GM12878 (cell line): ENCODE measurements around the gene CCNC. TPM values are rescaled to one million over a fixed set of nuclear protein-coding genes. Genes with fewer than 3 reads are reported as not detected.

Source experiments
- ATAC-seq: fragments of 200-7000 bp; cut with Tn5 transposase; 3 replicates; pipeline ENCODE4 v1.9.1; 2020; ENCODE audit warnings: mild to moderate bottlenecking, moderate library complexity
- BruUV-seq: library from RNA; stranded (reverse); fragments of 400-500 nt; replicated peaks from 2 replicates; lab custom pipeline; 2021; lab: Mats Ljungman, UMichigan
- CTCF ChIA-PET: fragments of 300-600 bp; sonication (Branson Sonifier 250); formaldehyde crosslinking; extraction: SDS; loops from one replicate; lab custom pipeline; 2021; ENCODE audit warnings: inconsistent platforms; lab: Yijun Ruan, JAX
- POLR2A ChIA-PET: fragments of 350-600 bp; formaldehyde crosslinking; extraction: SDS; loops from one replicate; lab custom pipeline; 2021; ENCODE audit warnings: inconsistent platforms; lab: Charles Lee
- RAD21 ChIA-PET: fragments of 300-600 bp; sonication (Branson Sonifier 250); formaldehyde crosslinking; loops from one replicate; lab custom pipeline; 2023; ENCODE audit warnings: antibody characterized with exemption; ENCODE audit not compliant: unreplicated experiment; lab: Charles Lee
- SMC1A ChIA-PET: fragments of 300-600 bp; sonication (Branson Sonifier 250); formaldehyde crosslinking; loops from one replicate; lab custom pipeline; 2023; ENCODE audit not compliant: unreplicated experiment, uncharacterized antibody; lab: Charles Lee
- DNase-seq: peaks from one replicate; pipeline ENCODE4 v3.0.0-alpha.2; 2011; ENCODE audit warnings: low read depth, low spot score
- FAIRE-seq: peaks from 3 replicates; lab custom pipeline; 2011; peaks lifted over from hg19 to GRCh38; lab: Jason Lieb, UNC
- H2AFZ ChIP-seq: 2 replicates; pipeline ENCODE4 v1.6.0; 2011; ENCODE audit warnings: low read depth, low read length, control low read depth; ENCODE audit not compliant: control insufficient read depth
- H3K27ac ChIP-seq: 2 replicates; pipeline ENCODE4 v1.5.1; 2011; ENCODE audit warnings: control low read depth; ENCODE audit not compliant: control insufficient read depth, insufficient read depth
- H3K27me3 ChIP-seq, 2 experiments: replicated peaks in 1 of 2; 2 replicates each; pipeline versions ENCODE4 v1.6.0 to v1.6.1; 2011; ENCODE audit warnings: low read length in 1 of 2; ENCODE audit not compliant: control insufficient read depth in 2 of 2, insufficient read depth in 2 of 2
- H3K36me3 ChIP-seq, 2 experiments: 2 replicates each; pipeline ENCODE4 v1.5.1; 2011; ENCODE audit warnings: low read length in 1 of 2; ENCODE audit not compliant: control insufficient read depth in 2 of 2, insufficient read depth in 2 of 2
- H3K4me1 ChIP-seq: 2 replicates; pipeline ENCODE4 v1.6.1; 2011; ENCODE audit warnings: mild to moderate bottlenecking, low read length, moderate library complexity, mixed read lengths; ENCODE audit not compliant: control insufficient read depth, insufficient read depth
- H3K4me2 ChIP-seq: 2 replicates; pipeline ENCODE4 v1.6.0; 2011; ENCODE audit warnings: control low read depth; ENCODE audit not compliant: control insufficient read depth, insufficient read depth
- H3K4me3 ChIP-seq: fragments of 200-600 bp; sonication (generic); 2 replicates; pipeline ENCODE4 v1.5.1; 2016
- H3K79me2 ChIP-seq: 2 replicates; pipeline ENCODE4 v1.6.0; 2011; ENCODE audit warnings: low read length; ENCODE audit not compliant: control insufficient read depth, insufficient read depth
- H3K9ac ChIP-seq: 2 replicates; pipeline ENCODE4 v1.8.0; 2011; ENCODE audit warnings: low read length, control low read depth, mixed read lengths; ENCODE audit not compliant: control insufficient read depth, insufficient read depth
- H3K9me3 ChIP-seq: replicated peaks from 3 replicates; pipeline ENCODE4 v1.5.1; 2011; ENCODE audit warnings: mild to moderate bottlenecking, low read length; ENCODE audit not compliant: control insufficient read depth, insufficient read depth
- H4K20me1 ChIP-seq: 2 replicates; pipeline ENCODE4 v1.6.0; 2011; ENCODE audit not compliant: control insufficient read depth, insufficient read depth
- ATF3 ChIP-seq: IDR thresholded peaks from 2 replicates; pipeline ENCODE4 v1.6.1; 2011; ENCODE audit warnings: low read depth, mild to moderate bottlenecking, low read length, moderate library complexity, borderline replicate concordance; ENCODE audit errors: extremely low read depth
- E2F8 ChIP-seq: fragments of 450-650 bp; IDR thresholded peaks from 2 replicates; pipeline ENCODE4 v1.6.1; 2018; ENCODE audit warnings: mild to moderate bottlenecking, low read depth, moderate library complexity; ENCODE audit not compliant: partially characterized antibody
- ESRRA ChIP-seq: IDR thresholded peaks from 2 replicates; pipeline ENCODE4 v1.6.1; 2012; ENCODE audit warnings: mild to moderate bottlenecking, low read length, improper control_type of control experiment
- HDGF ChIP-seq: fragments of 450-650 bp; IDR thresholded peaks from 2 replicates; pipeline ENCODE4 v1.6.1; 2016; ENCODE audit warnings: antibody characterized with exemption
- IKZF1 ChIP-seq: fragments of 450-650 bp; conservative IDR thresholded peaks from 2 replicates; pipeline ENCODE4 v1.6.1; 2017; ENCODE audit warnings: antibody characterized with exemption, mild to moderate bottlenecking
- KLF5 ChIP-seq: fragments of 450-650 bp; IDR thresholded peaks from 2 replicates; pipeline ENCODE4 v1.6.1; 2014; ENCODE audit warnings: mild to moderate bottlenecking; ENCODE audit not compliant: partially characterized antibody
- MLLT1 ChIP-seq: fragments of 450-650 bp; IDR thresholded peaks from 2 replicates; pipeline ENCODE4 v1.6.1; 2016; ENCODE audit warnings: mild to moderate bottlenecking
- PAX5 ChIP-seq: IDR thresholded peaks from 2 replicates; pipeline ENCODE4 v1.6.1; 2011; ENCODE audit warnings: low read depth, low read length, borderline replicate concordance
- PML ChIP-seq: IDR thresholded peaks from 2 replicates; pipeline ENCODE4 v1.6.1; 2012; ENCODE audit warnings: low read length, inconsistent platforms
- PRDM15 ChIP-seq: fragments of 450-650 bp; formaldehyde crosslinking; IDR thresholded peaks from 2 replicates; pipeline ENCODE4 v1.4.0; 2020; ENCODE audit warnings: mild to moderate bottlenecking, moderate library complexity
- RELB ChIP-seq: fragments of 450-650 bp; IDR thresholded peaks from 2 replicates; pipeline ENCODE4 v1.6.1; 2017; ENCODE audit warnings: low read depth, mild to moderate bottlenecking, moderate library complexity
- SP1 ChIP-seq: IDR thresholded peaks from one replicate; pipeline ENCODE4 v1.6.1; 2011; ENCODE audit warnings: low read depth, low read length
- WGBS: methylation state at CpG from one replicate; pipeline ENCODE4 v1.1.6; 2016; ENCODE audit warnings: low lambda C conversion rate; ENCODE audit not compliant: insufficient replicate concordance, insufficient coverage; ENCODE audit errors: missing lambda C conversion rate; 5-methylcytosine and 5-hydroxymethylcytosine counted together
- in situ Hi-C: fragments of 300-500 bp; cut with MboI; formaldehyde crosslinking; loops from 9 replicates; pipeline ENCODE4 v1.14.3; 2018; ENCODE audit warnings: mixed read lengths
- intact Hi-C: fragments of 100-400 bp; cut with micrococcal nuclease; formaldehyde crosslinking; loops from one replicate; pipeline ENCODE4 v1.14.2; 2022; ENCODE audit not compliant: unreplicated experiment
- polyA plus RNA-seq, 11 experiments: library from polyadenylated mRNA; depleted of rRNA in 4 of 11; unstranded in 6 of 11; stranded (reverse) in 5 of 11; fragments of >200 nt; fragmentation: Nextera tagmentation in 4 of 11; fragmentation: Illumina TruSeq in 1 of 11; extraction: Ambion mirVana in 4 of 11; extraction: Trizol in 1 of 11; gene quantifications; 1 replicate in 1 of 11; 2 replicates in 10 of 11; pipeline versions ENCODE4 v1.2.1 to v1.2.3, GENCODE V29; 2011 to 2016; ENCODE audit warnings: inconsistent platforms in 2 of 11, missing spikeins in 2 of 11, low read depth in 1 of 11
- total RNA-seq, 4 experiments: library from RNA; depleted of rRNA in 3 of 4; stranded (reverse); fragments of >200 nt in 3 of 4; fragmentation: Illumina TruSeq in 1 of 4; extraction: Trizol in 1 of 4; gene quantifications; 2 replicates each; pipeline versions ENCODE4 v1.2.1 to v1.2.3, GENCODE V29; 2013 to 2021

CCNC gene
- total and polyA plus RNA-seq, 10 of the 15 experiments (the other 5 are each of a cell fraction or from before 2014, with no cell fraction given) = 68.5 to 168 (median 99.4) TPM

- ATAC-seq (no peak), FAIRE-seq (no peak), DNase-seq (no peak)
- Histone ChIP-seq H3K36me3 (no peaks in the 10 kb centered on the region), H3K4me2 (no peak overlapping the region), H3K79me2 (peaks cover 10% of the 10 kb centered on the region), H3K9me3 (no peaks in the 10 kb centered on the region), H4K20me1 (no peaks in the 10 kb centered on the region), H3K9ac (no peak overlapping the region), H2AFZ (no peak overlapping the region), H3K27ac (no peak overlapping the region), H3K4me3 (no peak overlapping the region), H3K4me1 (peaks cover 6% of the 10 kb centered on the region; the same call in 1 of the 2 replicates), H3K27me3 (no peaks in the 10 kb centered on the region)
- in situ Hi-C loops (no loop called here), intact Hi-C loops (loop anchor here (5.0 kb wide), 1 partner anchor 93 kb away; no protein-coding TSS in a partner anchor)
- RAD21 ChIA-PET = interaction anchor here (1.3 to 1.5 kb wide), 3 partner anchors 8 to 52 kb away, joined by 4 to 6 read pairs (median 5); partner anchors contain the start of gene CCNC
- POLR2A ChIA-PET = interaction anchor here (0.9 to 4.1 kb wide), 3 partner anchors 8 to 48 kb away, joined by 3 to 25 read pairs (median 4); partner anchors contain the start of gene CCNC
- SMC1A ChIA-PET = interaction anchor here (1.0 to 2.0 kb wide), 6 partner anchors 9 to 95 kb away, joined by 3 to 9 read pairs (median 4); partner anchors contain the start of gene CCNC
- WGBS = 100% methylated on average over 1 of the region's 1 CpG
- no TSS peak for BruUV-seq
- CTCF ChIA-PET = interaction anchor here (1.4 to 2.4 kb wide), 6 partner anchors 11 to 189 kb away, joined by 4 to 13 read pairs (median 8); partner anchors contain the start of genes CCNC and PNISR
- TF ChIP-seq ESRRA (no peak), IKZF1 (no peak), PAX5 (no peak), SP1 (no peak), PRDM15 (no peak), E2F8 (no peak), ATF3 (no peak), MLLT1 (no peak), RELB (no peak), KLF5 (no peak), HDGF (no peak), PML (no peak)
Measured at GRCh38 chr6:99519446-99519845, 49.0 kb downstream of the CCNC start.
